Activated CD4-positive, alpha-beta T cell treated with anti-CD3 and anti-CD28 coated beads, Interleukin-2, amount 10 ng/mL, durations not matched to agents 24 days and 14 days (primary cell): ENCODE data around the gene CHSY1. TPM values are rescaled to one million over a fixed set of nuclear protein-coding genes. Genes with fewer than 3 reads are reported as not detected.

Source experiments
- DNase-seq: peaks from one replicate; pipeline ENCODE4 v3.0.0; 2022
- H3K27ac Mint-ChIP-seq: one replicate; pipeline ENCODE4 v1.8.0; 2022; ENCODE audit warnings: mild to moderate bottlenecking, mixed read lengths
- H3K27me3 Mint-ChIP-seq: one replicate; pipeline ENCODE4 v1.8.0; 2022; ENCODE audit warnings: mixed read lengths
- H3K36me3 Mint-ChIP-seq: one replicate; pipeline ENCODE4 v1.8.0; 2022; ENCODE audit warnings: low read depth, mild to moderate bottlenecking, mixed read lengths
- H3K4me1 Mint-ChIP-seq: one replicate; pipeline ENCODE4 v1.8.0; 2021; ENCODE audit warnings: mixed read lengths
- H3K4me3 Mint-ChIP-seq: one replicate; pipeline ENCODE4 v1.8.0; 2022; ENCODE audit warnings: mild to moderate bottlenecking, moderate library complexity, mixed read lengths
- H3K9me3 Mint-ChIP-seq: one replicate; pipeline ENCODE4 v1.8.0; 2021; ENCODE audit warnings: mixed read lengths
- intact Hi-C: fragments of 100-400 bp; cut with micrococcal nuclease; formaldehyde crosslinking; loops from one replicate; pipeline ENCODE4 v1.15.1; 2023
- total RNA-seq: library from RNA; stranded (reverse); gene quantifications from 2 replicates; pipeline ENCODE4 v1.2.3, GENCODE V29; 2022

Gene CHSY1
- total RNA-seq, 1 donor from 2014 or later: 62.6 TPM

GRCh38 chr15:101180620-101181307 lies 71.1 kb downstream of the CHSY1 start:
- H3K4me3 Mint-ChIP-seq: peak overlapping the region; percentile 54
- intact Hi-C loops: no loop called here
- DNase-seq: no peak
- H3K36me3 Mint-ChIP-seq: peaks cover 77% of the 10 kb centered on the region
- H3K4me1 Mint-ChIP-seq: peaks cover 66% of the 10 kb centered on the region
- H3K27me3 Mint-ChIP-seq: no peaks in the 10 kb centered on the region
- H3K9me3 Mint-ChIP-seq: no peaks in the 10 kb centered on the region
- peak overlapping the region; percentile 80 for H3K27ac Mint-ChIP-seq

GRCh38 chr15:101179341-101180153 lies 72.3 kb downstream of the CHSY1 start:
- H3K27me3 Mint-ChIP-seq: no peaks in the 10 kb centered on the region

GRCh38 chr15:101178931-101179330 lies 72.9 kb downstream of the CHSY1 start:
- intact Hi-C loops: no loop called here
- Mint-ChIP-seq H3K27ac (no peak overlapping the region), H3K36me3 (peaks cover 83% of the 10 kb centered on the region), H3K27me3 (no peaks in the 10 kb centered on the region), H3K4me1 (peaks cover 67% of the 10 kb centered on the region), H3K9me3 (no peaks in the 10 kb centered on the region), H3K4me3 (no peak overlapping the region)
- DNase-seq: no peak

More at GRCh38 chr15:101179341-101180153, 72.3 kb downstream of the CHSY1 start:
- Mint-ChIP-seq H3K4me1 (peaks cover 63% of the 10 kb centered on the region), H3K4me3 (no peak overlapping the region), H3K36me3 (peaks cover 79% of the 10 kb centered on the region), H3K27ac (peak overlapping the region; percentile 80), H3K9me3 (no peaks in the 10 kb centered on the region)
- intact Hi-C loops: no loop called here
- no peak for DNase-seq

- Mint-ChIP-seq H3K27ac (no peak overlapping the region), H3K4me1 (peaks cover 66% of the 10 kb centered on the region)
- intact Hi-C loops: no loop called here
These were observed 73.4 kb downstream of the CHSY1 start for GRCh38 chr15:101178479-101178878.

GRCh38 chr15:101177866-101178265 lies 74.0 kb downstream of the CHSY1 start:
- no peaks in the 10 kb centered on the region for H3K9me3 Mint-ChIP-seq
- H3K27me3 Mint-ChIP-seq: no peaks in the 10 kb centered on the region
- H3K27ac Mint-ChIP-seq: no peak overlapping the region
- peaks cover 80% of the 10 kb centered on the region for H3K36me3 Mint-ChIP-seq
- DNase-seq: no peak
- no peak overlapping the region for H3K4me3 Mint-ChIP-seq
- intact Hi-C loops: no loop called here
- peaks cover 62% of the 10 kb centered on the region for H3K4me1 Mint-ChIP-seq

More at GRCh38 chr15:101178479-101178878, 73.4 kb downstream of the CHSY1 start:
- Mint-ChIP-seq H3K9me3 (no peaks in the 10 kb centered on the region), H3K36me3 (peaks cover 83% of the 10 kb centered on the region), H3K27me3 (no peaks in the 10 kb centered on the region), H3K4me3 (no peak overlapping the region)
- DNase-seq: no peak

- Mint-ChIP-seq H3K4me1 (peaks cover 54% of the 10 kb centered on the region), H3K27ac (peak overlapping the region; percentile 29), H3K36me3 (peaks cover 70% of the 10 kb centered on the region)
These were observed 75.2 kb downstream of the CHSY1 start for GRCh38 chr15:101176625-101177024.

GRCh38 chr15:101175401-101175800 lies 76.4 kb downstream of the CHSY1 start:
- no peaks in the 10 kb centered on the region for H3K9me3 Mint-ChIP-seq
- peaks cover 60% of the 10 kb centered on the region for H3K36me3 Mint-ChIP-seq
- no peak for DNase-seq
- no peaks in the 10 kb centered on the region for H3K27me3 Mint-ChIP-seq
- no peak overlapping the region for H3K4me3 Mint-ChIP-seq
- peak overlapping the region; percentile 48 for H3K27ac Mint-ChIP-seq
- intact Hi-C loops: no loop called here
- H3K4me1 Mint-ChIP-seq: peaks cover 48% of the 10 kb centered on the region

More at GRCh38 chr15:101176625-101177024, 75.2 kb downstream of the CHSY1 start:
- intact Hi-C loops: no loop called here
- Mint-ChIP-seq H3K27me3 (no peaks in the 10 kb centered on the region), H3K9me3 (no peaks in the 10 kb centered on the region), H3K4me3 (no peak overlapping the region)
- no peak for DNase-seq

GRCh38 chr15:101174152-101174920 lies 77.5 kb downstream of the CHSY1 start:
- Mint-ChIP-seq H3K9me3 (no peaks in the 10 kb centered on the region), H3K27ac (peak overlapping the region; percentile 37), H3K4me3 (no peak overlapping the region), H3K36me3 (peaks cover 60% of the 10 kb centered on the region), H3K4me1 (peaks cover 51% of the 10 kb centered on the region), H3K27me3 (no peaks in the 10 kb centered on the region)
- DNase-seq: no peak
- intact Hi-C loops: no loop called here

GRCh38 chr15:101173233-101174119 lies 78.4 kb downstream of the CHSY1 start:
- intact Hi-C loops: no loop called here
- Mint-ChIP-seq H3K27me3 (no peaks in the 10 kb centered on the region), H3K27ac (peak overlapping the region; percentile 6), H3K36me3 (peaks cover 53% of the 10 kb centered on the region), H3K4me1 (peaks cover 59% of the 10 kb centered on the region), H3K9me3 (no peaks in the 10 kb centered on the region), H3K4me3 (no peak overlapping the region)
- no peak for DNase-seq

GRCh38 chr15:101172501-101173071 lies 79.3 kb downstream of the CHSY1 start:
- intact Hi-C loops: no loop called here
- no peak for DNase-seq
- Mint-ChIP-seq H3K27me3 (no peaks in the 10 kb centered on the region), H3K4me1 (peaks cover 66% of the 10 kb centered on the region), H3K27ac (no peak overlapping the region), H3K9me3 (no peaks in the 10 kb centered on the region), H3K4me3 (no peak overlapping the region), H3K36me3 (peaks cover 46% of the 10 kb centered on the region)

- DNase-seq: no peak
- Mint-ChIP-seq H3K36me3 (peaks cover 45% of the 10 kb centered on the region), H3K4me1 (peaks cover 69% of the 10 kb centered on the region), H3K4me3 (no peak overlapping the region), H3K27me3 (no peaks in the 10 kb centered on the region), H3K27ac (no peak overlapping the region), H3K9me3 (peaks cover 3% of the 10 kb centered on the region)
- intact Hi-C loops: no loop called here
These were observed 79.9 kb downstream of the CHSY1 start for GRCh38 chr15:101171954-101172353.

- no peak overlapping the region for H3K4me3 Mint-ChIP-seq
- H3K9me3 Mint-ChIP-seq: peaks cover 8% of the 10 kb centered on the region
- H3K27me3 Mint-ChIP-seq: no peaks in the 10 kb centered on the region
- H3K36me3 Mint-ChIP-seq: peaks cover 43% of the 10 kb centered on the region
- H3K4me1 Mint-ChIP-seq: peaks cover 60% of the 10 kb centered on the region
- intact Hi-C loops: no loop called here
- H3K27ac Mint-ChIP-seq: peak overlapping the region; percentile 37
- no peak for DNase-seq
These were observed 81.1 kb downstream of the CHSY1 start for GRCh38 chr15:101170568-101171350.
